A549 (cell line): Measurements from ENCODE around the gene RAP1GAP2.

Source experiments
- CTCF ChIP-seq: fragments of >200 bp; sonication (Bioruptor Twin); formaldehyde crosslinking; IDR thresholded peaks from 3 replicates; pipeline ENCODE4 v1.5.1; 2016
- GATA3 ChIP-seq: IDR thresholded peaks from 2 replicates; pipeline ENCODE4 v1.6.1; 2012; ENCODE audit warnings: borderline replicate concordance
- KDM5A ChIP-seq: fragments of 200-600 bp; sonication (generic); IDR thresholded peaks from 2 replicates; pipeline ENCODE4 v1.6.1; 2016; ENCODE audit warnings: antibody characterized with exemption, mild to moderate bottlenecking
- MAFK ChIP-seq: fragments of 450-650 bp; IDR thresholded peaks from 2 replicates; pipeline ENCODE4 v1.6.1; 2014; ENCODE audit not compliant: partially characterized antibody
- MAX ChIP-seq: IDR thresholded peaks from 2 replicates; pipeline ENCODE4 v1.6.1; 2012
- MYC ChIP-seq: IDR thresholded peaks from 2 replicates; pipeline ENCODE4 v1.6.1; 2012; ENCODE audit warnings: mild to moderate bottlenecking, inconsistent platforms, low read length, improper control_type of control experiment, borderline replicate concordance
- POLR2A ChIP-seq: IDR thresholded peaks from 2 replicates; pipeline ENCODE4 v1.6.1; 2012; ENCODE audit warnings: mild to moderate bottlenecking, low read length
- RCOR1 ChIP-seq: fragments of 150-350 bp; IDR thresholded peaks from 2 replicates; pipeline ENCODE4 v1.6.1; 2014; ENCODE audit warnings: antibody characterized with exemption, low read length, low read depth
- RFX5 ChIP-seq: fragments of 450-650 bp; IDR thresholded peaks from 2 replicates; pipeline ENCODE4 v1.7.1; 2014; ENCODE audit warnings: antibody characterized with exemption, mild to moderate bottlenecking, moderate library complexity
- SMC3 ChIP-seq: fragments of >200 bp; sonication (Bioruptor Twin); formaldehyde crosslinking; IDR thresholded peaks from 3 replicates; pipeline ENCODE4 v1.6.1; 2018; ENCODE audit warnings: inconsistent platforms

- no peak; the same call in 2 of the 3 replicates for TF ChIP-seq CTCF
- no peak for TF ChIP-seq RFX5
- TF ChIP-seq POLR2A = no peak
- no peak for TF ChIP-seq SMC3
- no peak for TF ChIP-seq KDM5A
- TF ChIP-seq MAX = no peak
- no peak for TF ChIP-seq MAFK
- no peak for TF ChIP-seq GATA3
- no peak for TF ChIP-seq RCOR1
- TF ChIP-seq MYC = no peak
Observed at GRCh38 chr17:3043737-3044365, 247.6 kb downstream of the RAP1GAP2 start.
